Upper lobe of right lung (tissue), 1 donor: Measurements from ENCODE around the gene HOXC4. TPM values are rescaled to one million over a fixed set of nuclear protein-coding genes. Genes with fewer than 3 reads are reported as not detected.
"Not testable (repeated sequence)": the region's sequence is repeated elsewhere in the genome, so short reads cannot be mapped to it uniquely, and the experiment has no call there.

Experiments used
- ATAC-seq: fragments of 200-7000 bp; cut with Tn5 transposase; one replicate; pipeline ENCODE4 v1.9.1; 2020; ENCODE audit warnings: mild to moderate bottlenecking, moderate library complexity
- DNase-seq: peaks from one replicate; pipeline ENCODE4 v3.0.0-alpha.2; 2020
- H3K27ac ChIP-seq: fragments of 200-600 bp; one replicate; pipeline ENCODE4 v1.8.0; 2022
- H3K27me3 ChIP-seq: fragments of 200-600 bp; one replicate; pipeline ENCODE4 v1.8.0; 2022; ENCODE audit warnings: mild to moderate bottlenecking
- H3K36me3 ChIP-seq: fragments of 200-600 bp; one replicate; pipeline ENCODE4 v1.8.0; 2022
- H3K4me1 ChIP-seq: fragments of 200-600 bp; one replicate; pipeline ENCODE4 v1.8.0; 2022
- H3K4me3 ChIP-seq: fragments of 200-600 bp; one replicate; pipeline ENCODE4 v1.8.0; 2022; ENCODE audit warnings: mild to moderate bottlenecking
- H3K9me3 ChIP-seq: fragments of 200-600 bp; one replicate; pipeline ENCODE4 v1.8.0; 2022
- intact Hi-C: fragments of 100-400 bp; cut with DNase I; formaldehyde crosslinking; loops from one replicate; pipeline ENCODE4 v1.11.0; 2022
- total RNA-seq: library from RNA; stranded (reverse); fragmentation: NEBNext Ultra II Directional; extraction: Animal tissue kit (Norgen Biotek cat#: 25700); gene quantifications from one replicate; pipeline ENCODE4 v1.2.1, GENCODE V29; 2021
- TF ChIP-seq, protein P1 (sequence below): fragments of 200-600 bp; IDR thresholded peaks from one replicate; pipeline ENCODE4 v1.8.0; 2022; ENCODE audit warnings: antibody characterized with exemption
- donor health status: DM: no; HTN: yes; CAD: no; lungs with severe emphysema.

Gene HOXC4
- total RNA-seq, 1 donor from 2014 or later = 0.61 TPM

DNA sequence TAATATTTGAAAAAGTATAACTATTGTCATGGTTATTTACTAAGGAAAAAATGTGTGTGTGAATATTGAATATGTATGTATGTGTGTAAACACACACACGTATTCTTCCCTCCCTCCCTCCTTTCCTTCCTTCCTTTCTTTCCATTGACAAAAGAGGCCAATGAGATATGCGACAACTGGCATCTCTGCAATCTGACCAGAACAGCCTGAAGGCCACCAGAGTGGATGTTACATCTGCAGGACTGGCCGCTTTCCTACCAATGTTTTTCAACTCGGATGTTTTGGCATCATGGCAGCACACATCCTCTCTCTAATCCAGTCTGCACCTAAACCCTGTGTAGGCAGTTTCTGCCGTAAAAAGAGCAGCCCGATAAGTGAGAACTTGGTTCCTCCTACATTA is 20.7 kb downstream of the HOXC4 start:
- no peak overlapping the region for H3K27ac ChIP-seq
- ATAC-seq = no peak
- H3K36me3 ChIP-seq = no peaks in the 10 kb centered on the region
- TF ChIP-seq, protein P1, sequence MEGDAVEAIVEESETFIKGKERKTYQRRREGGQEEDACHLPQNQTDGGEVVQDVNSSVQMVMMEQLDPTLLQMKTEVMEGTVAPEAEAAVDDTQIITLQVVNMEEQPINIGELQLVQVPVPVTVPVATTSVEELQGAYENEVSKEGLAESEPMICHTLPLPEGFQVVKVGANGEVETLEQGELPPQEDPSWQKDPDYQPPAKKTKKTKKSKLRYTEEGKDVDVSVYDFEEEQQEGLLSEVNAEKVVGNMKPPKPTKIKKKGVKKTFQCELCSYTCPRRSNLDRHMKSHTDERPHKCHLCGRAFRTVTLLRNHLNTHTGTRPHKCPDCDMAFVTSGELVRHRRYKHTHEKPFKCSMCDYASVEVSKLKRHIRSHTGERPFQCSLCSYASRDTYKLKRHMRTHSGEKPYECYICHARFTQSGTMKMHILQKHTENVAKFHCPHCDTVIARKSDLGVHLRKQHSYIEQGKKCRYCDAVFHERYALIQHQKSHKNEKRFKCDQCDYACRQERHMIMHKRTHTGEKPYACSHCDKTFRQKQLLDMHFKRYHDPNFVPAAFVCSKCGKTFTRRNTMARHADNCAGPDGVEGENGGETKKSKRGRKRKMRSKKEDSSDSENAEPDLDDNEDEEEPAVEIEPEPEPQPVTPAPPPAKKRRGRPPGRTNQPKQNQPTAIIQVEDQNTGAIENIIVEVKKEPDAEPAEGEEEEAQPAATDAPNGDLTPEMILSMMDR = no peak
- H3K4me3 ChIP-seq = no peak overlapping the region
- H3K27me3 ChIP-seq = peaks cover 16% of the 10 kb centered on the region
- H3K4me1 ChIP-seq = no peaks in the 10 kb centered on the region
- DNase-seq = no peak
- intact Hi-C loops = no loop called here
- H3K9me3 ChIP-seq = no peaks in the 10 kb centered on the region

DNA sequence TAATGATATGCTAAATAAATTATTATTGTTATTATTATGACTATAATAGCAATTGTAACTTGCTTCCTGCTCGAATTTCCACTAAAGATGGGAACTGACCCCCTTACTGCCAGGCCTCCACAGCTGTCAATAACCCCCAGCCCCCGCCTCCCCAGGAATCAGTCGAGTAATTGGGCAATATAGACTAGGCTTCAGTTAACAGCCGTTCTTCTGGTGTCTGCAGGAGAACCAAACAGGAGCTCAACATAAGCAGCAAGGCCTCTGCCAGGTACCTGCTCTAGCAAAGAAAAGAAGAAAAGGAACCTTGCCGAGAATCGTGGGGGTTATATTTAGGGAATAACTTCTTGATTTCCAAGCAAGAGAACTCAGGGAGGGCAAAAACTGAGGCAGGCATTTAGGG is 21.8 kb downstream of the HOXC4 start:
- no peaks in the 10 kb centered on the region for H3K4me1 ChIP-seq
- no peak overlapping the region for H3K4me3 ChIP-seq
- H3K27ac ChIP-seq = no peak overlapping the region
- H3K27me3 ChIP-seq = peaks cover 10% of the 10 kb centered on the region
- ATAC-seq = no peak
- no peak for DNase-seq
- H3K9me3 ChIP-seq = no peaks in the 10 kb centered on the region
- intact Hi-C loops = no loop called here
- H3K36me3 ChIP-seq = no peaks in the 10 kb centered on the region
- TF ChIP-seq, protein P1 = no peak

DNA sequence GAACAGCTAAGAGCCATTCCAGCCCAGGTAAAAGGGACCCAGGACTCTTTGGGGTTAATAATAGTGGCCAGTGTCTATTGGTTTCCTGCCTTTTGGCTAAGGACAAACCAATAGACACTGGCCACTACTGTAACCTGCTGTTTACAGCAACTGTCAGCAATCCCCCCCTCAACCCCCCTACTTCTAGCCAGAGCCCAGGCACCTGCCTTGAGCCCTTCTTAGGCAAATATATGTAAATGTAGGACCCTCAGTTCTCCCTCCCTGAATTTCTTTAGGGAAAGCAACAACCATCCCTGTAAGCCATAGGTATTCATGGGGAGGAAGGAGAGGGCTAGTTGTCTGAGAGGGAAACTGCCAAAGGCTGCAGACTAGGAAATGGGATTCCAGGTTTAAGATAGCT is 22.3 kb downstream of the HOXC4 start:
- Histone ChIP-seq H3K4me1 (no peaks in the 10 kb centered on the region), H3K27ac (no peak overlapping the region), H3K36me3 (no peaks in the 10 kb centered on the region), H3K4me3 (no peak overlapping the region), H3K9me3 (no peaks in the 10 kb centered on the region), H3K27me3 (peaks cover 4% of the 10 kb centered on the region)
- TF ChIP-seq, protein P1 = no peak
- no peak for DNase-seq
- intact Hi-C loops = no loop called here
- no peak for ATAC-seq

DNA sequence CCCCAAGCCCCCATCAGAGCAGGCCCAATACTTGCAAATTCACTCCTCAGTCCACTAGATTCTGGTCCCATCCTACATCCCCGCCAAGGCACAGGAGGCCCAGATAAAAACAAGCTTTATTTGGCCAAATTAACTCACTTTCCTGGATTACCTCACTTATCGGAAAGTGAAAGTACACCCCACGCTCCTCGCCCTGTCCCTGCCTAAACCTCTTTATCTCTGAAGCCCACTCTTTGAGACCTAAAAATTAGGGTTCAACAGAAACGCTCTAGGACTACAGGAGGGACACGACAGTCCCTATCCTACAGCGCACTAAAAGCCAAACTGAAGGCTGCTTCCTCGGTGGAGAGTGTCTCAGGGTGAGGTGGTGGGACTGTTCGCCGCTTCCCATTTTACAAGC is 24.2 kb downstream of the HOXC4 start:
- intact Hi-C loops, ATAC-seq, H3K27me3 ChIP-seq, H3K27ac ChIP-seq, DNase-seq, H3K4me3 ChIP-seq, H3K4me1 ChIP-seq, H3K36me3 ChIP-seq, H3K9me3 ChIP-seq: not testable (repeated sequence)

DNA sequence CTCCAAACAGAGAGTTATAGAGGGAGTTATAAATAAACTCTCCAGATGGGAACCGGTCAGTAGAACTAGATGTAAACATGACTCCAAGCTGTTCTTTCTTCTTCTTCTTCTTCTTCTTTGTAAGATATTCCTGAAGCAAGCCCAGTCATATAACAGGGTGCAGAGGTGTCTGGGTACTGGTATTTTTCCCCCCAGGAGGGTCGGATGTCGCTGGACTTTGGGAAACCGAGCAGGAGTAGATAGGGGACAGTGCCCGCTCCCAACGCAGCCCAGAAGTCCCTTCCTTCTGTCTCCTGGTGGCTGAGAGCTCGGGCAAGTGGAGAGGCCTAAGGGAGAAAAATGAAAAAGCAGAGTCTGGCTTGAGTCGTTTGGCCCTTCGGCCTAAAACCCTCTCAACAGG is 25.5 kb downstream of the HOXC4 start:
- ATAC-seq, H3K27me3 ChIP-seq, H3K4me3 ChIP-seq, DNase-seq, H3K9me3 ChIP-seq, H3K36me3 ChIP-seq, H3K27ac ChIP-seq, H3K4me1 ChIP-seq, intact Hi-C loops: not testable (repeated sequence)

DNA sequence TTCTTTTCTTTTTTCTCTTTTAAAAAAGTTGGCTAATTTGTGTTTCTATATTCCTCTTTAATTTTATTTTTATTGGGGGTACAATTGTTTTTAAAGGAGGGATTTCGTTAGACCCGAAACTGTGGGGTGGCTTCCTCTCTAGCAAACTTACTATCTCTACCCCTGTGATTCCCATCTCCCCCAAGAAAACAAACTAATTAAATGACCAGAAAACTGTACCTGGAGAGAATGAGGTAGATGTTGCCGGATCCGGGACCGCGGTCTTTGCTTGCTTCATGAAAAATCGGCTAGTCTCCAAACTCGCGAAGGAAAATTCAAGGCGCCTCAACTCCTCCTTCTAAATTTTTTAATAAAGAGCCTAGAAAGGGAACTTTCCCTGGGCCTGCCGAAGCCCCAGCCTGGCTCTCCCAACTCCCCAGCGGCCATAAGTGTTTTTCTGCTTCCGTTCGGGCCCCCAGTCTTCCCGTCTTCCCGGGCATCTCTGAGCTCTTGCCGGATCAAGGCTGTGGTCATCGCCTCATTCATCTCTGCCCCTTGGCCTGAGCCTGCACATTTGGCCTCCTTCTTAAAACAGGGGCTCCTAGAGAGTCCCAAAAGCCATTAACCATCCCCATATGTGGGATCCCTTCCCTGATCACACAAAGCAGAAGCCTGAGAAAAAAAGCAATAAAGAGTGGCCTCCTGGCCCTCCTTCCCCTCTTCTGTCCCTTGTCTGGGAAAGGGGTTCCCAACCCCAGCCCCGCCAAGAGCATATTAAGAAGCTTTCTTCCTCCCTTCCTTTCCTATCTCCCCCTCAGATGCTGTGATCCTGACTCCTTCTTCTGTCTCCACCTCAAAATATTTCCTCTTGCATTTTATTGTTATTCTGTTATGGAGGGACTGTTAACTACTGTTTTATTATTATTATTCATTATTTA is 26.6 kb downstream of the HOXC4 start:
- DNase-seq, H3K4me1 ChIP-seq, H3K9me3 ChIP-seq, H3K27ac ChIP-seq, H3K4me3 ChIP-seq, ATAC-seq, intact Hi-C loops, H3K36me3 ChIP-seq: not testable (repeated sequence)
- peaks cover 17% of the 10 kb centered on the region for H3K27me3 ChIP-seq

DNA sequence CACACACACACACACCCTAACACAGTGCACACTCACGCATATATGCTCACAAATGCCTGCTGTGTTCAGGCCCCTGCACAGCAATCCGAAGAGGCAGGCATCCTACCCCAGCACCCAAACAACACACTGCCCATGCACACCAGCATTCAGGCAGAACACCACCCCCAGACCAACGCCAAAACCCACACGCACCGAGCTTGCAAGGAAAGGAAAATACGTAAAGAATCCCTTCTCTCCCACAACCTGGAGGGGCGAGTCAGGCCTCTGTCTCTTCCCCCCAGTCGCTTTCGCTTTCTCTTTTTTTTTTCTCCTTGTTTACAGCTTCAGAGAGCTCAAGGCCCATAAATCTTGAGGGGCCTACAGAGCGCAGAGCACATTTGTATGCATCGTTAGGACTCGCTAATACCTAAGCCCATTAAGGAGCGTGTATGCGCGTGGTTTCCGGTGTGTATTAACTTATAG is 27.4 kb downstream of the HOXC4 start:
- H3K4me3 ChIP-seq = not testable (repeated sequence)

DNA sequence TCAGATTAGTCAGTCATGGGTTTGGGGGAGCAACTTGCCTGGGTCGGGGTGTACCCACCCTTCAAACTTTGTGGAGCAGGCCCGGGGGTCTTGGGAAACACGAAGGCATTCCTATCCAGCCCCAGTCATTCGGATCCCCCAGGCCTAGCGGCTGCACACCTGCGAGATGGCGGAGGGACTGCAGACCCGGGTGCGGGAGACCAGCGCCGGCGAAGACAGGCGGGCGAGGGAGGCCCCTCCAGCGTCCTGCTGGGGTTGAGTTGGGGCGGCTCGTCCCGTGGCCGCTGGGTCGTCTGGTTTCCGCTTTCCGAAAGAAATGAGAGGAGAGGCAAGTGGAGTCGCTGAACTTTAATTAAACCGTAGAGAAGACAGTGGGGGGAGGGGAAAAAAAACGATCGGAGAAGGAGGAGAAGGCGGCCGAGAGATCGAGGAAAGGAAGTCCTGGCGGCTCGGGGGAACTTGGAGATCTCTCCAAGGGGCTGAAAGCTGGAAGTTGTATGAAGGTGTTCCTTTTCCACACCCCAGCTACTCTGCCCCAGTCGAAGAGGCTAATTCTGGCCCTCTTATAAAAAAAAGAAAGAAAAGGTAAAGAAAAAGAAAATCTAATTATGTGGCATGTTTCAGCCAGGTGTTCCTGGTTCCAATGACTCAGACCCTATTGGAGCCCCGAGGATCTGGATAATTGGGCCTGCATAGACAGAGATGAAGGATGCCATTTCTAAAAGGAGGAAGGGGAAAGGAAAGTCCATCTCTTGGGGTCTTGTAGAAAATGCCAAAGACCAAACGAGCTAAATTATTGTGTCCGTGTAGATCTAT is 28.2 kb downstream of the HOXC4 start:
- DNase-seq, H3K36me3 ChIP-seq, H3K9me3 ChIP-seq, H3K4me1 ChIP-seq, H3K27ac ChIP-seq, ATAC-seq, intact Hi-C loops: not testable (repeated sequence)
- Histone ChIP-seq H3K27me3 (peaks cover 17% of the 10 kb centered on the region), H3K4me3 (peak overlapping the region; percentile 30)

More for the DNA sequence above, 27.4 kb downstream of the HOXC4 start:
- H3K36me3 ChIP-seq, H3K4me1 ChIP-seq, H3K9me3 ChIP-seq, DNase-seq, H3K27ac ChIP-seq, ATAC-seq, intact Hi-C loops: not testable (repeated sequence)
- H3K27me3 ChIP-seq = peaks cover 17% of the 10 kb centered on the region
